NCI-H1694 treated with DMSO at 0.1 percent for 48 hours (cell line): ENCODE results near the gene MSMB.
A peak's percentile ranks its signal among the peaks of the same experiment; 100 is the strongest.
"Not testable (repeated sequence)": the region's sequence is repeated elsewhere in the genome, so short reads cannot be mapped to it uniquely, and the experiment has no call there.

Source experiments
- DNase-seq: peaks from one replicate; lab custom pipeline; 2025; lab: John Stamatoyannopoulos, UW

Gene MSMB

DNA sequence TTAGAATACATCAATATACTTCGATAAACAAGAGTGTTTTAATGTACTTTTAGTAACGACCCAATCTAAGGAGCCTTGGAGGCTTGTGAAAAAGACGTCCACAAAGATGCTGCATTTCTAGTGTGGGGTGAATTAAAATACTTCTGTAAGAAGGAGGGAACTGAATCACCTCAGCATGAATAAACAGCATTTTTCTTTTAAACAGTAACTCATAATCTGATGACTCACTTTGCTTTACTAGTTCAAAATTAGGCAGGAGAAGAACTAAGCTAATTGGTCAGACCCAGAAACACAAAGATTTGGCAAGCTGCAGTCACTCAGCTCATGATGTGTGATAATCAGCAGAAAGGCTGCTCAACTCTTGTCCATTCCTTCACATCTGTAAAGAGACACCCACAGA is 39.9 kb downstream of the MSMB start:
- DNase-seq, result no peak

DNA sequence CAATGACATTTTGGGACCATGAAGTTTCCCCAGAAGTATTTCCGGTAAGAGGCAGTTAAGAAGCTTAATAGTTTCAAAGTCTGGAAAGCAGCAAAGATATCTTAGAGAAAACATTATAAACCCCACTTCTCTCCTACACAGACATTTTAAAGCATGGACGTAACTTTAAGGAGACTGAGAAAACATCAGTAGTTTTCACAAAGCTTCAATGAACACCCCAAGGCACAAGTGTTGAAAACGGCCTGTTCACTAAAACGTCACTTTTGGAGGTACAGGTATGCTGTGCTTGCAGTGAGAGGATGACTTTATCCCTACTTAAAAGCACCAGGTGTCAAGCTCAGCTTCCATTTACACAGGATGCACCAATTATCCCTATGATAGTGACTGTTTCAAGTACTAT is 40.7 kb downstream of the MSMB start:
- no peak for DNase-seq

DNA sequence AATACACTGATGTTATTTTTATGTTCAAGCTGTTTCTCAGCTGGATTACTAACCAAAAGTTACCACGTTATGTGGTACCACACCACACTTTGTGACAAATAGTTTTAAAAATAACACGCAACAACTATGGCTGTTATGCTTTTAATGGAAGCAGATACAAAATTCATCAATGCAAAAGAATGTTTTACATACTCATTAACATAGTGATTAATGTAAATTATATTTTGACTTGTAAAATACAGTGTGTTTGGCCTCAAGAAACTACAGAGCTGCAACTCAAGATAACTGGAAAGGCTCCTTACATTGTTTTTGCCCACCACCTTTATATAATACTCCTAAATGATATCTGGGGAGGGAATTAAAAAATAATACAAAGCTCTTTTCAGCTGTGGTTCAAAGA is 41.1 kb downstream of the MSMB start:
- no peak for DNase-seq

DNA sequence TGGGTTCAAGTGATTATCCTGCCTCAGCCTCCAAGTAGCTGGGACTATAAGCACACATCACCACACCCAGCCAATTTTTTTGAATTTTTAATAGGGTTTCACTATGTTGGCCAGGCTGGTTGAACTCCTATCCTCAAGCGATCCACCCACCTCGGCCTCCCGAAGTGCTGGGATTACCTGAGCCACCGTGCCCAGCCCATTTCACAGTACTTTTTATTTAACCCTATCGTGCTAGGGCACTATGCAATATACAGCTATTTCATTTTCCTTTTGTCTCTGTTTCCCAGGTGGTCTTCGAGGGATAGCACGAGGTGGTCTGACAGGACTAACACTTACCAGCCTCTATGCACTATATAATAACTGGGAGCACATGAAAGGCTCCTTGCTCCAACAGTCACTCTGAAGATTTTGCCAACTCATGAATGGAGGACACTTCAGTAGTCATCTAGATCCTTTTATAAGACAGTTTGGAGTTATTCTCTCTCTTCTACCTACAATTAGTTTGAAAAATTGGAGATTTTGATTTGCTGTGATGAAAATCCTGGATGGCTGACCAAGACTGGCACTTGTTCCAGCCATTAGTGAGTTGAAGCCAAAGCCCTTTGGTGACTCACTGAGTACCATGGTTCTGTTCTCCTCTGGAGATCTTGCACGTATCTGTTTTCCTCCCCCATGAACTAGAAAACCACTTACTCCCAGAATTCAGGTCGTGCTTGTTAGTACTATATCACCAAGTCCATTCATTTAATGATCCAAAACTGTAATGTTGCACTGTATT is 43.0 kb downstream of the MSMB start:
- no peak for DNase-seq

DNA sequence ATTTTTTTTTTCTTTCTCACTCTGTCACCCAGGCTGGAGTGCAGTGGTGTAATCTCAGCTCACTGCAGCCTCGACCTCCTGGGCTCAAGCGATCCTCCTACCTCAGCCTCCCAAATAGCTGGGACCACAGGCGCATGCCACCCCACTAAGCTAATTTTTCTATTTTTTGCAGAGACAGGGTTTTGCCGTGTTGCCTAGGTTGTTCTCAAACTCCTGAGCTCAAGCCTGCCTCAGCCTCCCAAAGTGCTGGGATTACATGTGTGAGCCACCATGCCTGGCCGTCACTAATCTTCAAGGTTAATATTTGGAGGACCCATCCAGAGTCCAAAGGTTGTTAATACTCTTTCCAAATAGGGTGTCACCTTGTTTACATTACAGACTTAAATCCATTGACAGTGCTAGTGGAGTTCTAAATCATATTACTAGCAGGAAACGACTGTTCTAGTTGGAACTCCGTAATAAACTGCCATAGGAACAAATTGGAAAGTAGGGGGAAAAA is 43.8 kb downstream of the MSMB start:
- DNase-seq, result not testable (repeated sequence)

- DNase-seq, result no peak
Measured at GRCh38 chr10:46001187-46001756, 44.8 kb downstream of the MSMB start.

GRCh38 chr10:46000538-46000937 is 45.5 kb downstream of the MSMB start:
- DNase-seq, result no peak

DNA sequence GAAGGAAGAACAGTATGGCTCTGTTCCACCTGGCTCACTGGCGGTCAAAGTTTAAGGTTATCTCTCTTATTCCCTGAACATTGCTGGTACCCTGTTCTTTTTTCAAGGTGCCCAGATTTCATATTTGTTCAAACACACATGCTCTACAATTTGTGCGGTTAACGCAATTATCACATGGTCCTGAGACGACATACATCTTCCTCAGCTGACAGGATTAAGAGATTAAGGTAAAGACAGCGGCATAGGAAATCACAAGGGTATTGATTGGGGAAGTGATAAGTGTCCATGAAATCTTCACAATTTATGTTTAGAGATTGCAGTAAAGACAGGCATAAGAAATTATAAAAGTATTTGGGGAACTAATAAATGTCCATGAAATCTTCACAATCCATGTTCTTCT is 46.1 kb downstream of the MSMB start:
- DNase-seq, result not testable (repeated sequence)

- no peak for DNase-seq
Measured at GRCh38 chr10:45997994-45998763, 47.9 kb downstream of the MSMB start.

GRCh38 chr10:45997557-45997956 is 48.5 kb downstream of the MSMB start:
- DNase-seq, result no peak

DNA sequence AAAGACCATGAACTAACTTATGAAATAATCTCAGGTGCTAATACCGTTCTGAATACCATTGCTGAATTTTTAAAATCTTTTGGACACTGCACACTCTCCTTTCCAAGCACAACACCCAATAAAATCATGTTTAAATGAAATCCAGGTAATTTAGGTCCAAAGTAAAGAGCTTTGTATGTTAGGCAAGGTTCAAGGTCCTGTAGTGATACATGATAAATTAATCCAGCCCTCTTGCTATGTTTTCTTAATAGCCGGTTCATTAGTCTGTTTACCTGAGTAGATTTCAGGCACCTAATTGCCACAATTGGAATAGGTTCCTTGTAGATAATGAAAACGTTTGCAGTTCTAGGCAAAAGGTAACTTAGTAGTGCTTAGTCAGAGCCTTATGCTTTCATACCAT is 60.5 kb downstream of the MSMB start:
- DNase-seq, result not testable (repeated sequence)

GRCh38 chr10:45984473-45984872 is 61.6 kb downstream of the MSMB start:
- not testable (repeated sequence) for DNase-seq

GRCh38 chr10:45983538-45984186 is 62.4 kb downstream of the MSMB start:
- peak; percentile 12 for DNase-seq
